B cell (primary cell): ENCODE data around the gene MARCHF3.

Experiments
- EZH2 ChIP-seq: IDR thresholded peaks from 2 replicates; pipeline ENCODE4 v1.6.1; 2012; ENCODE audit warnings: borderline replicate concordance, low read depth, mild to moderate bottlenecking, moderate library complexity, low read length; ENCODE audit not compliant: insufficient read depth, poor library complexity, severe bottlenecking
- TF ChIP-seq, protein P1 (sequence below): fragments of 200-600 bp; IDR thresholded peaks from one replicate; pipeline ENCODE4 v1.8.0; 2022; ENCODE audit warnings: antibody characterized with exemption, mild to moderate bottlenecking

DNA sequence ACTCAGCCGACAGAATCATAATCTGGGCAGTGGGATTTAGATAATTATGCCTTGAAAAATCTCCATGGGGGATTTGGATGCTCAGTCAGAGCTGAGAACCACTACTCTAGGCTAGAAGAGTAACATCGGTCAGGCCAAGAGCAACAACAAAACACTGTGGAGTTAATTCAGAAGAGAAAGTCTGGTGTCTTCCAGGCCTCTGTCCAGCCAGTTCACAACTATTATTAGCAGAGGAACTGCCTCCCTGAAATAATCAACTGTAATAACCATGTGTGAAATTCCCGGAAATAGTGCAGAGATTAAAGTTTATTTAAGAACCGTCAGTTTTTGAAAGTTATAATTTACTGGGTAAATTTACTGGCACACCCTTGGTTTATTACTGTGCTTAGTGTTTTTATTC, 8.2 kb upstream of the MARCHF3 start:
- TF ChIP-seq, protein P1, sequence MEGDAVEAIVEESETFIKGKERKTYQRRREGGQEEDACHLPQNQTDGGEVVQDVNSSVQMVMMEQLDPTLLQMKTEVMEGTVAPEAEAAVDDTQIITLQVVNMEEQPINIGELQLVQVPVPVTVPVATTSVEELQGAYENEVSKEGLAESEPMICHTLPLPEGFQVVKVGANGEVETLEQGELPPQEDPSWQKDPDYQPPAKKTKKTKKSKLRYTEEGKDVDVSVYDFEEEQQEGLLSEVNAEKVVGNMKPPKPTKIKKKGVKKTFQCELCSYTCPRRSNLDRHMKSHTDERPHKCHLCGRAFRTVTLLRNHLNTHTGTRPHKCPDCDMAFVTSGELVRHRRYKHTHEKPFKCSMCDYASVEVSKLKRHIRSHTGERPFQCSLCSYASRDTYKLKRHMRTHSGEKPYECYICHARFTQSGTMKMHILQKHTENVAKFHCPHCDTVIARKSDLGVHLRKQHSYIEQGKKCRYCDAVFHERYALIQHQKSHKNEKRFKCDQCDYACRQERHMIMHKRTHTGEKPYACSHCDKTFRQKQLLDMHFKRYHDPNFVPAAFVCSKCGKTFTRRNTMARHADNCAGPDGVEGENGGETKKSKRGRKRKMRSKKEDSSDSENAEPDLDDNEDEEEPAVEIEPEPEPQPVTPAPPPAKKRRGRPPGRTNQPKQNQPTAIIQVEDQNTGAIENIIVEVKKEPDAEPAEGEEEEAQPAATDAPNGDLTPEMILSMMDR: no peak
- no peak for TF ChIP-seq EZH2
